HEK293 (cell line): Measurements from ENCODE around the gene HTR3B.
"Not testable (repeated sequence)": the region's sequence is repeated elsewhere in the genome, so short reads cannot be mapped to it uniquely, and the experiment has no call there.

Experiments used
- HOXA7 ChIP-seq: sonication (generic); formaldehyde crosslinking; IDR thresholded peaks from 2 replicates; pipeline ENCODE4 v1.8.1; 2022; ENCODE audit warnings: missing genetic modification reagents, borderline replicate concordance
- OSR2 ChIP-seq: fragments of 450-650 bp; formaldehyde crosslinking; IDR thresholded peaks from 2 replicates; pipeline ENCODE4 v1.5.1; 2016; ENCODE audit warnings: missing biosample characterization, missing genetic modification characterization
- OVOL3 ChIP-seq: fragments of 450-650 bp; formaldehyde crosslinking; IDR thresholded peaks from 2 replicates; pipeline ENCODE4 v1.5.1; 2016; ENCODE audit warnings: missing biosample characterization, missing genetic modification characterization
- SALL2 ChIP-seq: fragments of 450-650 bp; formaldehyde crosslinking; IDR thresholded peaks from 2 replicates; pipeline ENCODE4 v1.5.0; 2017; ENCODE audit warnings: missing biosample characterization, mild to moderate bottlenecking, missing genetic modification characterization, borderline replicate concordance
- ZBTB21 ChIP-seq: fragments of 450-650 bp; formaldehyde crosslinking; IDR thresholded peaks from 2 replicates; pipeline ENCODE4 v1.5.1; 2017; ENCODE audit warnings: missing biosample characterization, missing genetic modification characterization
- ZNF274 ChIP-seq, 2 experiments: fragments of 200-500 bp in 1 of 2; fragments of 450-650 bp in 1 of 2; sonication (Bioruptor generic) in 1 of 2; formaldehyde crosslinking in 1 of 2; IDR thresholded peaks; 2 replicates each; pipeline versions ENCODE4 v1.5.1 to v1.6.1; 2014 to 2016; ENCODE audit warnings: borderline replicate concordance in 1 of 2, inconsistent platforms in 1 of 2, low read length in 1 of 2, missing biosample characterization in 1 of 2, missing genetic modification characterization in 1 of 2
- ZNF433 ChIP-seq: fragments of 450-650 bp; formaldehyde crosslinking; IDR thresholded peaks from 2 replicates; pipeline ENCODE4 v1.5.1; 2016; ENCODE audit warnings: missing biosample characterization, missing genetic modification characterization, low read depth
- ZNF555 ChIP-seq: fragments of 450-650 bp; formaldehyde crosslinking; conservative IDR thresholded peaks from 2 replicates; pipeline ENCODE4 v1.5.1; 2017; ENCODE audit warnings: missing biosample characterization, mild to moderate bottlenecking, missing genetic modification characterization, inconsistent platforms
- ZNF677 ChIP-seq: fragments of 450-650 bp; IDR thresholded peaks from 2 replicates; pipeline ENCODE4 v1.5.0; 2018; ENCODE audit warnings: missing biosample characterization, mild to moderate bottlenecking, missing genetic modification characterization, moderate library complexity
- ZNF707 ChIP-seq: fragments of 450-650 bp; formaldehyde crosslinking; IDR thresholded peaks from 2 replicates; pipeline ENCODE4 v1.5.1; 2016; ENCODE audit warnings: missing biosample characterization, missing genetic modification characterization
- TF ChIP-seq, protein P1 (sequence below): fragments of 450-650 bp; formaldehyde crosslinking; IDR thresholded peaks from 2 replicates; pipeline ENCODE4 v1.5.1; 2016; ENCODE audit warnings: missing biosample characterization, missing genetic modification characterization
- TF ChIP-seq, protein P2 (sequence below): fragments of 450-650 bp; formaldehyde crosslinking; IDR thresholded peaks from 2 replicates; pipeline ENCODE4 v1.5.1; 2016; ENCODE audit warnings: missing biosample characterization, missing genetic modification characterization
- TF ChIP-seq, protein P3 (sequence below): fragments of 450-650 bp; IDR thresholded peaks from 2 replicates; pipeline ENCODE4 v1.5.1; 2018; ENCODE audit warnings: missing biosample characterization, mild to moderate bottlenecking, missing genetic modification characterization
- TF ChIP-seq, protein P4 (sequence below): fragments of 450-650 bp; formaldehyde crosslinking; optimal IDR thresholded peaks from 2 replicates; pipeline ENCODE3; 2016; ENCODE audit warnings: missing biosample characterization, mild to moderate bottlenecking, missing genetic modification characterization

DNA sequence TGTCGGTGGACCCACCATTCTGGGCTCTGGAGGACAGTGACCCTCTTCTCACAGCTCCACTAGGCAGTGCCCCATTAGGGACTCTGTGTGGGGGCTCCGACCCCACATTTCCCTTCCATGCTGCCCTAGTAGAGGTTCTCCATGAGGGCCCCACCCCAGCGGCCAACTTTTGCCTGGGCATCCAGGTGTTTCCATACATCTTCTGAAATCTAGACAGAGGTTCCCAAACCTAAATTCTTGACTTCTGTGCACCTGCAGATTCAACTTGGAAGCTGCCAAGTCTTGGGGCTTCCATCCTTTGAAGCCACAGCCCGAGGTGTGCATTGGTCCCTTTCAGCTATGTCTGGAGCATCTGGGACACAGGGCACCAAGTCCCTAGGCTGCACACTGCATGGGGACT is 25.1 kb upstream of the HTR3B start:
- TF ChIP-seq ZNF707 (tag by site-specific recombination); ZNF555 (tag by site-specific recombination); ZNF274 (IDR thresholded peaks at IDR 0.05; ENCODE audit: low read length); ZNF274 (tag by site-specific recombination; IDR thresholded peaks at IDR 0.05; ENCODE audit: borderline replicate concordance); OSR2 (tag by site-specific recombination); SALL2 (tag by site-specific recombination); HOXA7 (CRISPR knock-in tag); ZNF677 (tag by site-specific recombination); ZNF433 (tag by site-specific recombination); OVOL3 (tag by site-specific recombination); ZBTB21 (tag by site-specific recombination): not testable (repeated sequence)
- TF ChIP-seq, protein P1, sequence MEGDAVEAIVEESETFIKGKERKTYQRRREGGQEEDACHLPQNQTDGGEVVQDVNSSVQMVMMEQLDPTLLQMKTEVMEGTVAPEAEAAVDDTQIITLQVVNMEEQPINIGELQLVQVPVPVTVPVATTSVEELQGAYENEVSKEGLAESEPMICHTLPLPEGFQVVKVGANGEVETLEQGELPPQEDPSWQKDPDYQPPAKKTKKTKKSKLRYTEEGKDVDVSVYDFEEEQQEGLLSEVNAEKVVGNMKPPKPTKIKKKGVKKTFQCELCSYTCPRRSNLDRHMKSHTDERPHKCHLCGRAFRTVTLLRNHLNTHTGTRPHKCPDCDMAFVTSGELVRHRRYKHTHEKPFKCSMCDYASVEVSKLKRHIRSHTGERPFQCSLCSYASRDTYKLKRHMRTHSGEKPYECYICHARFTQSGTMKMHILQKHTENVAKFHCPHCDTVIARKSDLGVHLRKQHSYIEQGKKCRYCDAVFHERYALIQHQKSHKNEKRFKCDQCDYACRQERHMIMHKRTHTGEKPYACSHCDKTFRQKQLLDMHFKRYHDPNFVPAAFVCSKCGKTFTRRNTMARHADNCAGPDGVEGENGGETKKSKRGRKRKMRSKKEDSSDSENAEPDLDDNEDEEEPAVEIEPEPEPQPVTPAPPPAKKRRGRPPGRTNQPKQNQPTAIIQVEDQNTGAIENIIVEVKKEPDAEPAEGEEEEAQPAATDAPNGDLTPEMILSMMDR (tag by site-specific recombination) = not testable (repeated sequence)
- TF ChIP-seq, protein P2, sequence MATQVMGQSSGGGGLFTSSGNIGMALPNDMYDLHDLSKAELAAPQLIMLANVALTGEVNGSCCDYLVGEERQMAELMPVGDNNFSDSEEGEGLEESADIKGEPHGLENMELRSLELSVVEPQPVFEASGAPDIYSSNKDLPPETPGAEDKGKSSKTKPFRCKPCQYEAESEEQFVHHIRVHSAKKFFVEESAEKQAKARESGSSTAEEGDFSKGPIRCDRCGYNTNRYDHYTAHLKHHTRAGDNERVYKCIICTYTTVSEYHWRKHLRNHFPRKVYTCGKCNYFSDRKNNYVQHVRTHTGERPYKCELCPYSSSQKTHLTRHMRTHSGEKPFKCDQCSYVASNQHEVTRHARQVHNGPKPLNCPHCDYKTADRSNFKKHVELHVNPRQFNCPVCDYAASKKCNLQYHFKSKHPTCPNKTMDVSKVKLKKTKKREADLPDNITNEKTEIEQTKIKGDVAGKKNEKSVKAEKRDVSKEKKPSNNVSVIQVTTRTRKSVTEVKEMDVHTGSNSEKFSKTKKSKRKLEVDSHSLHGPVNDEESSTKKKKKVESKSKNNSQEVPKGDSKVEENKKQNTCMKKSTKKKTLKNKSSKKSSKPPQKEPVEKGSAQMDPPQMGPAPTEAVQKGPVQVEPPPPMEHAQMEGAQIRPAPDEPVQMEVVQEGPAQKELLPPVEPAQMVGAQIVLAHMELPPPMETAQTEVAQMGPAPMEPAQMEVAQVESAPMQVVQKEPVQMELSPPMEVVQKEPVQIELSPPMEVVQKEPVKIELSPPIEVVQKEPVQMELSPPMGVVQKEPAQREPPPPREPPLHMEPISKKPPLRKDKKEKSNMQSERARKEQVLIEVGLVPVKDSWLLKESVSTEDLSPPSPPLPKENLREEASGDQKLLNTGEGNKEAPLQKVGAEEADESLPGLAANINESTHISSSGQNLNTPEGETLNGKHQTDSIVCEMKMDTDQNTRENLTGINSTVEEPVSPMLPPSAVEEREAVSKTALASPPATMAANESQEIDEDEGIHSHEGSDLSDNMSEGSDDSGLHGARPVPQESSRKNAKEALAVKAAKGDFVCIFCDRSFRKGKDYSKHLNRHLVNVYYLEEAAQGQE = not testable (repeated sequence)
- TF ChIP-seq, protein P3, sequence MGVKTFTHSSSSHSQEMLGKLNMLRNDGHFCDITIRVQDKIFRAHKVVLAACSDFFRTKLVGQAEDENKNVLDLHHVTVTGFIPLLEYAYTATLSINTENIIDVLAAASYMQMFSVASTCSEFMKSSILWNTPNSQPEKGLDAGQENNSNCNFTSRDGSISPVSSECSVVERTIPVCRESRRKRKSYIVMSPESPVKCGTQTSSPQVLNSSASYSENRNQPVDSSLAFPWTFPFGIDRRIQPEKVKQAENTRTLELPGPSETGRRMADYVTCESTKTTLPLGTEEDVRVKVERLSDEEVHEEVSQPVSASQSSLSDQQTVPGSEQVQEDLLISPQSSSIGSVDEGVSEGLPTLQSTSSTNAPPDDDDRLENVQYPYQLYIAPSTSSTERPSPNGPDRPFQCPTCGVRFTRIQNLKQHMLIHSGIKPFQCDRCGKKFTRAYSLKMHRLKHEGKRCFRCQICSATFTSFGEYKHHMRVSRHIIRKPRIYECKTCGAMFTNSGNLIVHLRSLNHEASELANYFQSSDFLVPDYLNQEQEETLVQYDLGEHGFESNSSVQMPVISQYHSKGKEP (tag by site-specific recombination) = not testable (repeated sequence)
- TF ChIP-seq, protein P4, sequence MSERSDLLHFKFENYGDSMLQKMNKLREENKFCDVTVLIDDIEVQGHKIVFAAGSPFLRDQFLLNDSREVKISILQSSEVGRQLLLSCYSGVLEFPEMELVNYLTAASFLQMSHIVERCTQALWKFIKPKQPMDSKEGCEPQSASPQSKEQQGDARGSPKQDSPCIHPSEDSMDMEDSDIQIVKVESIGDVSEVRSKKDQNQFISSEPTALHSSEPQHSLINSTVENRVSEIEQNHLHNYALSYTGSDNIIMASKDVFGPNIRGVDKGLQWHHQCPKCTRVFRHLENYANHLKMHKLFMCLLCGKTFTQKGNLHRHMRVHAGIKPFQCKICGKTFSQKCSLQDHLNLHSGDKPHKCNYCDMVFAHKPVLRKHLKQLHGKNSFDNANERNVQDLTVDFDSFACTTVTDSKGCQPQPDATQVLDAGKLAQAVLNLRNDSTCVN (tag by site-specific recombination) = not testable (repeated sequence)
